HG03280 (cell line): ENCODE results near the gene CNTNAP2.

Source experiments
- ATAC-seq: cut with Tn5 transposase; IDR thresholded peaks from one replicate; pipeline ENCODE4 v1.9.1; 2021; ENCODE audit warnings: mild to moderate bottlenecking, moderate library complexity; ENCODE audit not compliant: unreplicated experiment

Gene CNTNAP2

GRCh38 chr7:148340438-148341280 is 2224.1 kb downstream of the CNTNAP2 start:
- ATAC-seq: no peak

- no peak for ATAC-seq
These were observed 2227.8 kb downstream of the CNTNAP2 start for GRCh38 chr7:148344406-148344805.

DNA sequence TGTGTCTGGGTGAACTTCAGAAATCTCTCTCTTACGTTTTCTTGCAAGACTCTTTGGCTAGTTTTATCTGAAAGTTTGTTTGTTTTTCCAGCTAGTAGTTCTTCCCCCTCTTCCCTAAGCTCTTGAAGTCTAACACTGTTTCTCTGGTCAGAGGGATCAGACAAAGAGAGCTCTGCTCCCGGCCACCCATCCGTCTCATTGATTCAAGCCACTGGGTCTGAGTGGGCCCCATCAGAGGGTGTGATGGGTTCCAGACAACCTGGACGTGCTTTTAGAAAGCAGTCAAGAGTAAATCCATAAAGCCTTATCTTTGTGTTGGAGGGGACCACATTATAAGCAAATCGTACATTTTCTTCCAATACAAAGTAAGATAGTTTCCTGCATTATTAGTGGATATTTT is 2231.4 kb downstream of the CNTNAP2 start:
- ATAC-seq: no peak

GRCh38 chr7:148348466-148348865 is 2231.9 kb downstream of the CNTNAP2 start:
- ATAC-seq: no peak

DNA sequence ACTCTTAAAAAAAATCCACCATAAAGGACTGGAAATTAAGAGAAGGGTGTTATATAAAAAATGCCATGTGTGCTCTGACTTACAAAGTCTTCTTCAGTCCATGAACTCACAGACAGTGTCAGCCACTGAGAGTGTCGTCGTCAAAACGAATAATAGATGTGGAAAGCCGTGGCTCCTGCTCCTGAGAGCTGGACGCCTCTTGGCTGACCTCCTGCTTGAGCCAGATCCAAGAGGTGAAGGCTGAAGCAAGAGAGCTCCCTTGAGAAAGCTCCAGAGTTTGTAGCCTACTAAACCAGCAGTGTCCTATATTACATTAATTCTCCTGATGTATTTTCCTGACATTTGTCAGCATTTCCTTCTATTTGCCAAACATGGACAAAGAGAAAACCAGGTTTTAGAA is 2239.7 kb downstream of the CNTNAP2 start:
- no peak for ATAC-seq

GRCh38 chr7:148362541-148362940 is 2245.9 kb downstream of the CNTNAP2 start:
- ATAC-seq: no peak

GRCh38 chr7:148367731-148368475 is 2251.3 kb downstream of the CNTNAP2 start:
- no peak for ATAC-seq

- no peak for ATAC-seq
These were observed 2252.0 kb downstream of the CNTNAP2 start for GRCh38 chr7:148368562-148368961.

DNA sequence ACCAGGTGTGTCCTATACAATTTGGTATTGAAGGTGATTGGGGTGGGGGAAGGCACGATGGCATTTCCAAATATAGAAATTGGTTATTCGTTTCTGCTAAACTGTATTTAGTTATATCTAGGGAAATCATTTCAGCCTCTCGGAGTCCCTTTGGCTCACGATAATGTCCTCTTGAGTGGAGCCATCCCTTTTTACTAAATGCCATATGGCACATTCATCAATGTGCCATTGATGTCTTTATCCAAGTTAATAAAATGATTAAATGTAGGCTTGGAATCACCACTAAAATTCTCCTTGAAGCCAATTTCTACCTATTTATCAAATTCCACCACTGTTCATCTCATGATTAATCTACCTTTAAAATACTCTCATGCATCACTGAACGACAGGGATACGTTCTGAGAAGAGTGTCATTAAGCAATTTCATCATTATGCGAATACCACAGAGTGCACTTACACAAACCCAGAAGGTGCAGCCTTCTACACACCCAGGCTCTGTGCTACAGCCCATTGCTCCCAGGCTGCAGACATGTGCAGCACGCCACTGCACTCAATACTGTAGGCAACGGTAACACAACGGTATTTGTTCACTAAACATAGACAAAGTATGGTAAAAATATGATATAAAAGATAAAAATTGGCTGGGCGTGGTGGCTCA is 2254.8 kb downstream of the CNTNAP2 start:
- ATAC-seq: no peak

GRCh38 chr7:148374396-148375259 is 2258.0 kb downstream of the CNTNAP2 start:
- ATAC-seq: no peak

GRCh38 chr7:148379677-148380076 is 2263.1 kb downstream of the CNTNAP2 start:
- ATAC-seq: no peak

DNA sequence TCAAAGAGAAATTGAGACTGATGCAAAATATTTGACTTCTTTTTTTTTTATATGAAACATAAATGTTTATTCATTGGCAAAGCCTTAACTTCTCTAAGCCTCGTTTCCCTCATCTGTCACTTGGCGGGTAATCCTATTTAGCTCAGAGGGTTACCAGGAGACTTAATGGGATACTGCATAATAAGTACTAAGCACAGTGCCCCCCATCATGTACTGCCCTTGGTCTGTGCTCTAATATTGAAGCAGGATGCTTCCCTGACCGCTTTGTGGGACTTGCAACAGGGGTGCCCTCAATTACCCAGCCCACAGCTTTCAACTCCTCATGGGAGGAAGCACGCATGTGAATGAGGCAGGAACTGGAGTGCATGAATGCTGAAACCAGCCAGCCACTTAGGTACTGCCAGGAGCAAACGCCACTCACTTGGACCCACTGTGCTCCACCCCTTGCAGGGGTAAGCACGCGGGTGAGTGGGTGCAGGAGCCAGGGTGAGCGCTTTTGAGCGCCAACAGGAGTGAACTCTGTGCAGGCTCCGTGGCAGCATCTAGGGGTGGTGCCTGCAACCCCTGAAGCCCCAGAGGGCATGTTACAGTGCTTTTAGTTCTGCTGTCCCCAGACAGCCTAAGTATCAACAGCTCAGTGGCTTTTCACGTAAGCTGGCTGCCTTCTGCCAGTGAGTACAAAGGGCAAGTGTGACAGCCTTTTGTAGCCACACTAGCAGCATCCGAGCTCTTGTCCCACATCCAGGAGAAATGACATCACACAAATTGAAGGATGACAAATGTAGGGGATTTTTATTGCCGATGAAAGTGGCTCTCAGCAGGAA is 2264.2 kb downstream of the CNTNAP2 start:
- no peak for ATAC-seq

GRCh38 chr7:148382596-148382995 is 2266.0 kb downstream of the CNTNAP2 start:
- ATAC-seq: no peak

DNA sequence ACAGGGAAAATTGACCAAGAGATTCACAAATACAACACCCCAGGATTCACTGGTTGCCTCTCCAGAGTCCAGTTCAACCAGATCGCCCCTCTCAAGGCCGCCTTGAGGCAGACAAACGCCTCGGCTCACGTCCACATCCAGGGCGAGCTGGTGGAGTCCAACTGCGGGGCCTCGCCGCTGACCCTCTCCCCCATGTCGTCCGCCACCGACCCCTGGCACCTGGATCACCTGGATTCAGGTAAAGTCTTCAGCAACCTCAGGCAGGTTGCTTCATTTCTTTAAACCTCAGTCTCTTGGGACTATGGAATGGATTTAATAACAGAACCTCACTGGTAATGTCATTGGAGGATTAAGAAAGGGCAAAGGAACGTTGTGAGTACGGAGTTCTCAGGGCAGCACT is 2267.1 kb downstream of the CNTNAP2 start:
- ATAC-seq: no peak

- no peak for ATAC-seq
These were observed 2268.5 kb downstream of the CNTNAP2 start for GRCh38 chr7:148385009-148385682.

DNA sequence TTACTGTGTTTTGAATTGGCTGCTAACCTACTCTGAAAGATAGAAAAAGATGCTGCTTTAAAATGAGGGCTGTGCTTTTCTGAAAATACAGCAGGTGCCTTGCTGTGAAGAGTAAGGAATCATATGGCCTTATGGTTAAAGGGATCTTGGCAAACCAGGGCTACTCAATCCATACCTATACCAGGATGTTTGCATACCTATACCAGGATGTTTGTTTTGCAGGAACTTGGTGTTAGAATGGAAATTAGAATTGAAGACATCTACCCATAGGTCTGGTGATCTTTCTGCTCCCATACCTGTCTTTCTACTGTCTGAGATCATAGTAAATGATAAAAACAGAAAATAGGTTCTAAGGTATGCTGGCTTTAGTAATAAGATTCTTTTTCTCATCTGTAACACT is 2273.8 kb downstream of the CNTNAP2 start:
- no peak for ATAC-seq

GRCh38 chr7:148391591-148391990 is 2275.0 kb downstream of the CNTNAP2 start:
- no peak for ATAC-seq

GRCh38 chr7:148394582-148394981 is 2278.0 kb downstream of the CNTNAP2 start:
- ATAC-seq: no peak

- ATAC-seq: no peak
These were observed 2278.8 kb downstream of the CNTNAP2 start for GRCh38 chr7:148395352-148395811.
